Activated T-helper 2 cell treated with anti-CD3 and anti-CD28 coated beads, Interferon-gamma antibody, Interleukin-2, Interleukin-4, amounts not matched to agents 10 μg/mL and 5 μg/mL and 100 μg/mL, durations not matched to agents 14 hours and 24 hours and 36 hours (primary cell): ENCODE measurements around the gene TNFRSF21. TPM values are rescaled to one million over a fixed set of nuclear protein-coding genes. Genes with fewer than 3 reads are reported as not detected.
"Not testable (repeated sequence)": the region's sequence is repeated elsewhere in the genome, so short reads cannot be mapped to it uniquely, and the experiment has no call there.

ENCODE experiments used
- DNase-seq: peaks from one replicate; pipeline ENCODE4 v3.0.0; 2021; ENCODE audit warnings: low spot score
- H3K27ac Mint-ChIP-seq: one replicate; pipeline ENCODE4 v1.8.0; 2021; ENCODE audit warnings: mixed read lengths
- H3K27me3 Mint-ChIP-seq: one replicate; pipeline ENCODE4 v1.8.0; 2021; ENCODE audit warnings: low read depth, mixed read lengths
- H3K36me3 Mint-ChIP-seq: one replicate; pipeline ENCODE4 v1.8.0; 2021; ENCODE audit warnings: low read depth, mixed read lengths
- H3K4me1 Mint-ChIP-seq: one replicate; pipeline ENCODE4 v1.8.0; 2021; ENCODE audit warnings: low read depth, mixed read lengths
- H3K4me3 Mint-ChIP-seq: one replicate; pipeline ENCODE4 v1.8.0; 2021; ENCODE audit warnings: low read depth, mild to moderate bottlenecking, moderate library complexity, mixed read lengths
- H3K9me3 Mint-ChIP-seq: one replicate; pipeline ENCODE4 v1.8.0; 2021; ENCODE audit warnings: mixed read lengths
- intact Hi-C: fragments of 100-400 bp; cut with micrococcal nuclease; formaldehyde crosslinking; loops from one replicate; pipeline ENCODE4 v1.15.1; 2023
- total RNA-seq: library from RNA; stranded (reverse); gene quantifications from 2 replicates; pipeline ENCODE4 v1.2.3, GENCODE V29; 2022

Gene TNFRSF21
- total RNA-seq, 1 donor from 2014 or later: 2.7 TPM

DNA sequence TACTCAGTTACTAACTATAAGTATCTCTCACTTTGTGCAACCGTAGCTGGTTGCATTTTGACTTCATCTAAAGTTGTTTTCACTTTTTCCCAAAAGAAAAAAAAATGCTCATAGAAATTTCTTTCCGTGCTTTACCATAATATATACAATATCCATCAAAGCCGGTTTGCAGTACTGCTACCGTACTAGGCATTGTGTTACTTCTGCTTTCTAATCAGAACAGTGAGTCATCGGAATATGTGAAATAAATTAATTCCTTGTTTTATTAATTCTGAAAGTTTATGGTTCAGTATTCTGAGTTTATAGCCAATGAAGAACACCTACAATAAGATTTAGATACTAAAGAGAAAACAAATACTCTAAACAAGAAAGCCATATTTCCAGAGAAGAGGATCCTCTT, 72.5 kb downstream of the TNFRSF21 start:
- Mint-ChIP-seq H3K4me3 (no peak overlapping the region), H3K4me1 (peaks cover 5% of the 10 kb centered on the region), H3K27me3 (no peaks in the 10 kb centered on the region), H3K36me3 (no peaks in the 10 kb centered on the region), H3K27ac (no peak overlapping the region), H3K9me3 (no peaks in the 10 kb centered on the region)
- intact Hi-C loops: no loop called here
- DNase-seq: no peak

DNA sequence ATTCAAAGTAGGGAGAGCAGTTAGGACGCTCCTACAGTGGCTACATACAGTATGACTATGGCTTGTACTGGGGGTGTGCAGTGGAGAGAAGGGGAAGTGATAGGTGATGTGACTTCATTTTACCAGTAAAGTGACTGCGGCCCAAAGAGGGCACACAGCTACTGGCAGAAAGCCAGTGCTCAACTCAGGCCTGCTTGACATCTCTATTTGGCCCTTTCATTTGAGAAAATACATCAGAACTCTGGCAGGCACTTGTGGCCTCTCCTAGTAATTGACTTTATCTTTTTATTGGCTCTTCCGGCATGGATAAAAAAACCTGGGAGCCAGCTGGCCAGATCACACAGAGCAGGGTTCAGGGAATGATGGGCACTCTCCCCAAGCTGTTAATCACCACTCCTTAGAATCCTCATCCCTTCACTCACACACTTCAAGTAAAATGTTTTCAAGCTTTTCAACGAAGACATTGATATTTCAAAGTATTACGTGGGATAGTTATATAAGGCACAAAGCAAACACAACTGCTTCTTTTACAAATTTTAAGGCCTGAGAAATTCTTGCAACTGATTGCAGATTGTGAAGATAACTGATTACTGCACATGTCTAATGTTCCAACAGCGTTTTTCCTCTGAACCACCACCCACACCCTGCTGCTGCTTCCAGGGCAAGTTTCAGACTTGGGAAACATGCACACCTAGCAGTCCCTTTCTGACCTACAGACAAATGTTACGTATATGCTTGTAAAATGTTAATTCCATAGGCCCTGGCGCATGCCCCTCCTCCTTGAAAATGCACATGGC, 73.5 kb downstream of the TNFRSF21 start:
- no peaks in the 10 kb centered on the region for H3K4me1 Mint-ChIP-seq
- DNase-seq: no peak
- H3K36me3 Mint-ChIP-seq: no peaks in the 10 kb centered on the region
- H3K9me3 Mint-ChIP-seq: no peaks in the 10 kb centered on the region
- no peaks in the 10 kb centered on the region for H3K27me3 Mint-ChIP-seq
- H3K4me3 Mint-ChIP-seq: no peak overlapping the region
- intact Hi-C loops: no loop called here
- no peak overlapping the region for H3K27ac Mint-ChIP-seq

DNA sequence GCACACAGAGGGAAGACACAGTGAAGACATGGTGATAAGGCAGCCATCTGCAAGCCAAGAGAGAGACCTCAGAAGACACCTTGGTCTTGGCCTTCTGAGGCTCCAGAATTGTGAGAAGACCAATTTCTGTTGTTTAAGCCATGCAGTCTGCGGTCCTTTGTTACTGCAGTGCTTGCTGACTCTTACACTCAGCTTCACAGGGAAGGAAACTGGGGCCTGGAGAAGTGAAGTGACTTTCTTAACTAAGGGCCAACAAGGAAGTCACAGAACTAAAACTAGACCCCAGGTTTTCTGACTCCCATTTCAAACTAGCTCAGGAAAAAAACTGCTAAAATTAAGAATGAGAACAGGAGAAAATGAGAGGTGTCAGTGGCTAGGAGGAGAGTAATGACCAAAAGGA, 74.3 kb downstream of the TNFRSF21 start:
- Mint-ChIP-seq H3K36me3 (no peaks in the 10 kb centered on the region), H3K4me3 (no peak overlapping the region), H3K9me3 (no peaks in the 10 kb centered on the region), H3K27me3 (no peaks in the 10 kb centered on the region), H3K27ac (no peak overlapping the region), H3K4me1 (no peaks in the 10 kb centered on the region)
- intact Hi-C loops: no loop called here
- DNase-seq: no peak

DNA sequence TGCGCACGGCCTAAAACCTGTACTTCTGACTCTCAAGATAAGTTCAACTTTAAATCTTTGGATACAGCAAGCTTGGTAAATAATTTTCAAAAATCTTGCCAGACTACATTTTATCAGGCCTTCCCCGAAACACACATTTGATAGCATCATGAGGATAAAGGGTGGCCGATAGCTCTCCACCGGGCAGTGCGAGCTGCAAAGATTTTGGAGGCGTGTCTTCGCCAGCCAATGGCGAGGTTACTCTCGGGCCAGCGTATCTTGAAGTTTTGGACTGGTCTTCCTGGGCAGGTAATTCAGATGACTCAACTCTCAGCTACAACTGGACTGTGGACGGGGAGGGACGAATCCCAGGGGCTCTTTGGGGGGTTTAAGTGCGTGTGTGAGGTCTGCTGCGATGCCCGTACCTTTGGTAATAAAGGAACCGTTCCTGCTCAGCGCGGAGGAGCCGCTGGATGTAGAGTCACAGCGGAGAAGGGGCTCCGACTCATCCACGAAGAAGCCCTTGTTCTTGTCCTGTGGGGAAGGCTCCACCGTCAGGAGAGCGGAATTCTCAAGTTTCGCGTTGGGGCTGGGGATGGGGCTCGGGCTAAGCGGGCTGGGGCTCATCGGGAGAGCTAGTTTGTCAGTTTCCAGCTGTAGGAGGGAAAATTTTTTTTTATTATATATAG, 75.3 kb downstream of the TNFRSF21 start:
- H3K27ac Mint-ChIP-seq: no peak overlapping the region
- H3K36me3 Mint-ChIP-seq: no peaks in the 10 kb centered on the region
- intact Hi-C loops: no loop called here
- H3K9me3 Mint-ChIP-seq: no peaks in the 10 kb centered on the region
- no peak for DNase-seq
- no peaks in the 10 kb centered on the region for H3K27me3 Mint-ChIP-seq
- H3K4me3 Mint-ChIP-seq: no peak overlapping the region
- no peaks in the 10 kb centered on the region for H3K4me1 Mint-ChIP-seq

DNA sequence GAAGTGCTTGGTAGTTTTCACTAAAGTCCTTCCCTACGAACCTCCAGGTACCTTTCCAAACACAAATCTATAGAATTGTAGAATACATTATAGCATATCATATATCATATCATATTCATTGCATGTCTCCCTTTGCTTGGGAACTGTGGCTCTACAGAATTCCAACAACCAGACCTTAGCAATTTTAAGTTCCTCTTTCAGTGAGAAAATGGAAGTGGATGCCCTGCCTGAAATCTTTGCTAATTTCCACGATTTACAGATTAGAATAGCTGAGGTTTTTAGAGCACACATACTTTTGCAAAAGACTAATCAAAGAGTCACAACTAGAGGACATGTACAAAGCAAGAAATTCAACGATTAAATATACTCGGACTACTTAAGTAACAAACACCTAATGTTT, 78.6 kb downstream of the TNFRSF21 start:
- Mint-ChIP-seq H3K4me1 (no peaks in the 10 kb centered on the region), H3K27me3 (no peaks in the 10 kb centered on the region), H3K4me3 (no peak overlapping the region), H3K9me3 (no peaks in the 10 kb centered on the region), H3K36me3 (no peaks in the 10 kb centered on the region), H3K27ac (no peak overlapping the region)
- intact Hi-C loops: no loop called here
- DNase-seq: no peak

DNA sequence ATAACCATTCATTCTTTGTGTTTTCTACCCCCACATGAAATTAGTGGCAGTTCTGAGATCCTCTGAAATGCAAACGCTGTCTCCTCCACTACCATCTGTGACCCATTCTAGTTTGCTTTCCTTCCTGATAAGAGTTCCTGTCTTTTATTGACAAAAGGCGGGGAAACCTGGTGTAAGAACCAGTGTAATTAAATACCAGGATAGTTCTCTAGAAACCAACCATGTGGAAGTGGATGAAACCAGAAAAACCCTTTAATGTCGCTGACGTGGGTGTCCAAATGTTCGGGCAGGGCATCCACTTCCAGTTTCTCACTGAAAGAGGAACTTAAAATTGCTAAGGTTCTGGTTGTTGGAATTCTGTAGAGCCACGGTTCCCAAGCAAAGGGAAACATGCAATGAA, 79.1 kb downstream of the TNFRSF21 start:
- Mint-ChIP-seq H3K27me3 (no peaks in the 10 kb centered on the region), H3K9me3 (no peaks in the 10 kb centered on the region), H3K4me1 (no peaks in the 10 kb centered on the region), H3K27ac (no peak overlapping the region), H3K4me3 (no peak overlapping the region), H3K36me3 (no peaks in the 10 kb centered on the region)
- DNase-seq: no peak
- intact Hi-C loops: no loop called here

DNA sequence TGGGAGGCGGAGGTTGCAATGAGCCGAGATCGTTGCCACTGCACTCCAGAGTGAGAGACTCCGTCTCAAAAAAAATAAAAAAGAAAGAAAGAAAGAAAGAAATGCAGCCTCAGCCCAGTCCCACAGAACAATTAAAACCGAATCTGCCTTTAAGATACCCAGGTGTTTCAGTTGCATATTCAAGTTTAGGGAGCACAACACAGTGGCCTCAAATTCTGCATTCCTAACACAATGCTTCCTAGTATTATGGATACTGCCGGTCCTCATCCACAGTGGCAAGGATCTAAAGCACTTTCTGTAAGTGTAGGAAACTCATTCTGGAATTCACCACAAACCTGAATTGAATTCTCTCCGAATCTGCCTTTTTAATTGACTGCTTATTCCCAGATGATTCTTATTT, 80.5 kb downstream of the TNFRSF21 start:
- Mint-ChIP-seq H3K4me1 (no peaks in the 10 kb centered on the region), H3K36me3 (no peaks in the 10 kb centered on the region), H3K27me3 (peaks cover 2% of the 10 kb centered on the region), H3K4me3 (no peak overlapping the region), H3K27ac (no peak overlapping the region), H3K9me3 (no peaks in the 10 kb centered on the region)
- intact Hi-C loops: no loop called here
- no peak for DNase-seq

DNA sequence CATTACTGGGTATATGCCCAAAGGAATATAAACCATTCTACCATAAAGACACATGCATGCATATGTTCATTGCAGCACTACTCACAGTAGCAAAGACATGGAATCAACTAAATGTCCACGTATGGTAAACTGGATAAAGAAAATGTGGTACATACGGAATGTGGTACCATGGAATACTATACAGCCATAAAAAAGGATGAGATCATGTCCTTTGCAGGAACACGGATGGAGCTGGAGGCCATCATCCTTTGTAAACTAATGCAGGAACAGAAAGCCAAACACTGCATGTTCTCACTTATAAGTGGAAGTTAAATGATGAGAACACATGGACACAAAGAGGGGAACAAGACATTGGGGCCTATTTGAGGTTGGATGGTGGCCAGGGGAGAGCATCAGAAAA, 81.6 kb downstream of the TNFRSF21 start:
- H3K27ac Mint-ChIP-seq, H3K27me3 Mint-ChIP-seq, H3K36me3 Mint-ChIP-seq, intact Hi-C loops, H3K9me3 Mint-ChIP-seq, H3K4me3 Mint-ChIP-seq, DNase-seq, H3K4me1 Mint-ChIP-seq: not testable (repeated sequence)

DNA sequence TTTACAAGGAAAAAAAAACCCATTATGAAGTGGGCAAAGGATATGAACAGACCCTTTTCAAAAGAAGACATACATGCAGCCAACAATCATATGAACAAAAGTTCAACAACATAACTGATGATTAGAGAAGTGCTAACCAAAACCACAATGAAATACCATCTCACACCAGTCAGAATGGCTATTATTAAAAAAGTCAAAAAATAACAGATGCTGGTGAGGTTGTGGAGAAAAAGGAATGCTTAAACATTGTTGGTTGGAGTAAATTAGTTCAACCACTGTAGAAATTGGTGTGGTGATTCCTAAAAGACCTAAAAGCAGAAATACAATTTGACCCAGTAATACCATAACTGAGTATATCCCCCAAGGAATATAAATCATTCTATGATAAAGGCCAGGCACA, 86.5 kb downstream of the TNFRSF21 start:
- H3K9me3 Mint-ChIP-seq, H3K27me3 Mint-ChIP-seq, DNase-seq, H3K4me1 Mint-ChIP-seq, H3K27ac Mint-ChIP-seq, H3K4me3 Mint-ChIP-seq, H3K36me3 Mint-ChIP-seq, intact Hi-C loops: not testable (repeated sequence)

DNA sequence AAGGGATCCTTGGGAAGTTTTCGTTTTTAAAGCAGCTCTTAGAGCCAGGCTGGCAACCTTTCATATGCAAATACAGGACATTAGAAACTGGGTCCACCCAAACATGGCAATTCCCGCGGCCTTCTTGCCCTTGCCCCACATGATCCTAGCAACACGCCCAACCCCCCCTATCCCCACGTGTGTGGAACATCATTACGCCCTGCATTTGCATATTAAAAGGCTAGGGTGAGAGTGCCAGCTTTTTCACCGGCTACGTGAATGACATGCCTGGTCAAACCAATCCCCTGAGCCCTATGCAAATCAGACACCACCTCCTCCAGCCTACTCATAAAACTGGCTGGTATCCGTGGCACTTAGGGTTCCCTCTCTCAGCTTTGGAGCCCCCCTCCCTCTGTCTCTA, 88.1 kb downstream of the TNFRSF21 start:
- Mint-ChIP-seq H3K36me3 (no peaks in the 10 kb centered on the region), H3K27me3 (peaks cover 2% of the 10 kb centered on the region), H3K4me1 (no peaks in the 10 kb centered on the region), H3K9me3 (no peaks in the 10 kb centered on the region), H3K27ac (no peak overlapping the region), H3K4me3 (no peak overlapping the region)
- intact Hi-C loops: no loop called here
- no peak for DNase-seq

DNA sequence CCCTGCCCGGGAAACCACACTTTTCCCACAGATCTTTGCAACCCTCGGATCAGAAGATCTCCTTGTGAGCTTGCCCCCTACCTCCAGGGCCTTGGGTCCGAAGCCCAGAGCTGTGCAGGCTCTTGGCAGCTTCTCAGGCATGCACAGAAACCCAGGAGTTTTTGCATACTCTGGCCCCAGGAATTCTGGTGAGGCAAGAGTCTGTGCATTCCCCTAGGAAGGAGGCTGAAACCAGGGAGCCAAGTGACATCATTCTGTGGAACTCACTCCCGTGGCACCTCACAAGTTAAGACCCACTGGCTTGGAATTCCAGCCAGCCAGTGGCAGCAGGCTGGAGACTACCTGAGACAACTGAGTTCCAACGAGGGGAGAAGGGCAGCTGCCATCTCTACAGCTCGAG, 100.1 kb downstream of the TNFRSF21 start:
- no peak for DNase-seq
- H3K4me1 Mint-ChIP-seq: peaks cover 4% of the 10 kb centered on the region
- no peaks in the 10 kb centered on the region for H3K36me3 Mint-ChIP-seq
- intact Hi-C loops: no loop called here
- H3K9me3 Mint-ChIP-seq: peaks cover 4% of the 10 kb centered on the region
- peaks cover 10% of the 10 kb centered on the region for H3K27me3 Mint-ChIP-seq
- no peak overlapping the region for H3K27ac Mint-ChIP-seq
- H3K4me3 Mint-ChIP-seq: no peak overlapping the region

DNA sequence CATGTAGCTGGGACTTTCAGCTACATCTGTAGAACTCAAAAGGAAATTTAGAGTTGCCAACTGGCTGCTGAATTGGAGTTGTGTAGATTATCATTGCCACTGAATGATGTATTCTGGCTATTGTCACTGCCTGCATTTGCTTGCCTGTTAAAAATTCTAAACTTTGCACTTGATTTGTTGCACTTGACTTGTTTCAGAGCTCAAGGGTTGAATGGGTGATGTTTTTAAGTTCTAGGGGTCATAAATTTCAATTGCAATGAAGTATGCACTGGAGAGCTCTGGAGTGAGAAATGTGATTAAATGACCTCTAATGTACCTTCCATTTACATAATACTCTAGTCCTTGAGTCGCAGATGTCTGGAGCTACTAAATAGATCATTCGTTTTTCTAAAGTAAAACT, 102.4 kb downstream of the TNFRSF21 start:
- no peak for DNase-seq
- peaks cover 14% of the 10 kb centered on the region for H3K4me1 Mint-ChIP-seq
- no peaks in the 10 kb centered on the region for H3K36me3 Mint-ChIP-seq
- peaks cover 6% of the 10 kb centered on the region for H3K27me3 Mint-ChIP-seq
- peaks cover 4% of the 10 kb centered on the region for H3K9me3 Mint-ChIP-seq
- H3K27ac Mint-ChIP-seq: no peak overlapping the region
- intact Hi-C loops: no loop called here
- no peak overlapping the region for H3K4me3 Mint-ChIP-seq

DNA sequence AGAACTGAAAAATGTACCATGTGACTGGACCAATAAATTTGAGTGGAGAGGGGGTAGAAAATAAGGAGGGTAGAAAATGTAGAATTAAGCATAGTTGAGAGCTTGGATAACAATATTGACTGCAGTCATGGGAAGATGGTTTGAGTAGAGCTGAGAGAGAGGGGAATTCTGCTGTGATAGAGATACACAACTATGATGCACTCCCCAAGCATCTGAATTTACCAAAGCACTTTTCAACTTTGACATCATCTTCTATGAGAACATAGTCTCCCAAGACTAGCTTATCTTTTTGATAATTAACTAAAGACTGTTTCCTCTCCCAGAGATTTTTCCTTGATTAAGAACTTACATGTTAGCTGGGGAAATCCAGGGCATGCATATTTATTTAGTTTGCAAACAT, 103.1 kb downstream of the TNFRSF21 start:
- no peak overlapping the region for H3K27ac Mint-ChIP-seq
- peaks cover 14% of the 10 kb centered on the region for H3K4me1 Mint-ChIP-seq
- DNase-seq: no peak
- peaks cover 4% of the 10 kb centered on the region for H3K9me3 Mint-ChIP-seq
- H3K27me3 Mint-ChIP-seq: peaks cover 4% of the 10 kb centered on the region
- H3K4me3 Mint-ChIP-seq: no peak overlapping the region
- H3K36me3 Mint-ChIP-seq: no peaks in the 10 kb centered on the region
- intact Hi-C loops: no loop called here
